Fibroblast of skin of scalp (primary cell): ENCODE results near the gene TEAD1.

Source experiments
- DNase-seq: peaks from one replicate; pipeline ENCODE4 v3.0.0-alpha.2; 2013

TEAD1 gene

DNA sequence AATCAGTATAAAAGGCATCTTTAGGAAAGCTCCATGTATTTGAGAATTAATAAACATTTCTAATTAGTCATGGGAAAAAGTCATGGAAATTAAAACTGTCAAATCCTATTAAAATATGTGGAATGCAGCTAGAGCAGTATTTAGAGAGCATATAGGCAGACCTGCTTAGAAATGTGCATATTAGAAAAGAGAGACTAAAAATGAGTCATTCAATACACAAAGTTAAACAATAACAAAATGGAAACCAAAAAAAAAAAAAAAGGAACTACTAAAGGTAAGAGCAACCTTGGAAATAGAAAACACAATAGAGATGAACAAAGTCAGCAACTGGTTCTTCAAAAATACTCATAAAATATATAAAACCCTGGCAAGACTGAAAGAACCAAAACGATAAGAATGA lies 275.2 kb downstream of the TEAD1 start:
- no peak for DNase-seq

DNA sequence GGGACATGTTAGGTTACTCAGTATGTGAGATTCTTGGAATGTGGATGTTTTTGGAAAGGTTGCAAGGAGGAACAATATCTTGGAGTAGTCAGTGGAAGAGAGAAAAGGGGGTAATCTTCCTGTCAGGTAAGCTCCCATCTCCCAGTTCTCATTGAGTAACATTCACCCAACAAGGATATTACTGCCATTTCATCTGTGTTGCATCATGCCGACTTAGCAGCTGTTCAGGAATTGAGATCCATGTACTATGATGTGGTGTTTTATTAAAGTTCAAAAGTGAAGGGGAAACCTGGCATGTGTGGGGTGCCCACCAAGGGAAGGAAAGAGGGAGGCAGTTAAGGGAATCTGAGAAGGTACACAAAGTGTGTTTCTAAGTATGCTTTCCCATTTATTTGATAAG lies 276.4 kb downstream of the TEAD1 start:
- peak; percentile 59 for DNase-seq

DNA sequence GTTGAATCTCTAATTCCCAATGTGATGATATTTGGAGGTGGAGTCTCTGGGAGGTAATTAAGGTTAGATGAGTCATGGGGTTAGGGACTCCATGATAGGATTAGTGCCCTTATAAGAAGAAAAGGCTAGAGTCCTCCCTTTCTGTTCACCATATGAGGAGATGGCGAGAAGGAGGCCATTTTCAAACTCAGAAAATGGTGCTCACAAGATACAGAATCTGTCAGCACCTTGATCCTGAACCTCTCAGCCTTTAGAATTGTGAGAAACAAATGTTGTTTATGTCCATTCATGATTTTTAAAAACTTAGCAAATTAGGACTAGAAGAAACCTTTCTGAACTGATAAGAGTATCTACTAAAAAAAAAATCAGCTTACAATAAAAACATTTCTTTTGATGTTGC lies 277.2 kb downstream of the TEAD1 start:
- DNase-seq: no peak

DNA sequence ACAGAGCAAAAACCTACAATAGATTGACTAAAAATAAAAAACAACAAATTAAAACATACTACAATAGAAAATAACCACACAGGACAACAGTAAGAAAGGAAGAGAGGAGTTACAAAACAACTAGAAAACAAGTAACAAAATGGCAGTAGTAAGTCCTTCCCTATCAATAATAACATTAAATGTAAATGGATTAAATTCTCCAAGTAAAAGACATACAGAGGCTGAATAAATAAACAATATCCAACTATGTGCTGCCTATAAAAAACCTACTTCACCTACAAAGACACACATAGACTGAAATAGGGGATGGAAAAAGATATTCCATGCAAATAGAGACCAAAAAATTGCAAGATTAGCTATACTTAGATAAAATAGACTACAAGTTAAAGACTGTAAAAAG lies 277.9 kb downstream of the TEAD1 start:
- no peak for DNase-seq

DNA sequence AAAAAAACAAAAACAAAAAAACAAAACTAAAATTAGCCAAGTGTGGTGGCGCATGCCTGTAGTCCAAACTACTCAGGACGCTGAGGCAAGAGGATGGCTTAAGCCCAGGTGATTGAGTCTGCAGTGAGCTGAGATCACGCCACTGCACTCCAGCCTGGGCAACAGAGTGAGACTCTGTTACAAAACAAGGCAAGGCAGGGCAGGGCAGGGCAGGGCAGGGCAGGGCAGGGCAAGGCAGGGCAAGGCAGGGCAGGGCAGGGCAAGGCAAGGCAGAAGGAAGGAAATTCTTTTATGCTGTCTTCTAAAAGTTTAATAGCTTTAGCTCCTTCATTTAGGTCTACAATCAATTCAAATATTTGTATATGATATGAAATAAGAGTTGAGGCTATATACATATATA lies 284.8 kb downstream of the TEAD1 start:
- DNase-seq: no peak

DNA sequence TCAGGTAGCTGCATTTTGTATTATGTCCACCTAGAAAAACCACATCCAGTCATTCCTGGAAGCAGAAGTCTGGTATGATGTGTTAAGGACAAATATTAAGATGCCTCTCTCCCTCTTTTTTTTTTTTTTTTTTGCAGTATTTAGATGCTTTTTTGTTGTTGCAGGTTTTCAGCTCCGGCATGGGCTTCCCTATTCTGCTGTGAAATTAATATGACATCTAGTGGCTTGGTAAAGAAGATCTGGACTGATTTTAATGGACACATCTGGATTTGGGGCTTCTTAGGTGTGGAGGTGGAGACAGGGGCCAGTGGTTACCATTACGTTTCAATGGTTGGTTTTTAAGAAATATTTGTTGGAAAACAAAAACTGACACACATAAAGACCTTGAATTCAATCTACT lies 287.4 kb downstream of the TEAD1 start:
- DNase-seq: peak; percentile 38

DNA sequence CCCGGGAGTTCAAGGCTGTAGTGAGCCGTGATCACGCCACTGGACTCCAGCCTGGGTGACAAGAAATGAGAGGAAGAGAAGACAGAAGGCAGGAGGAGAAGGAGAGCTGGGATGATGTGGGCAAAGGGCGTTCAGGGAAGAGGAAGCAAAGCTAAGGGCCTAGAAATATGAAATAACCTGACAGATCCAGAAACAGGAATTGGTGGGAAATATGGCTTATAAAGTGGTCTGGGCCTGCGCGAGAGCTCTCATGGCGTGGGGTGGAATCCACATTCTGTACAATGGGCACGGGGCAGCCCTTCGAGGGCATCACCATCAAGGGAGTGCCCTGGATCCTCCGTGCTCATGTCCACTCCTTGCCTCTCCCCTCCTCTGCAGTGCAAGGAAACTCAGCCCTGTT lies 288.1 kb downstream of the TEAD1 start:
- no peak for DNase-seq

DNA sequence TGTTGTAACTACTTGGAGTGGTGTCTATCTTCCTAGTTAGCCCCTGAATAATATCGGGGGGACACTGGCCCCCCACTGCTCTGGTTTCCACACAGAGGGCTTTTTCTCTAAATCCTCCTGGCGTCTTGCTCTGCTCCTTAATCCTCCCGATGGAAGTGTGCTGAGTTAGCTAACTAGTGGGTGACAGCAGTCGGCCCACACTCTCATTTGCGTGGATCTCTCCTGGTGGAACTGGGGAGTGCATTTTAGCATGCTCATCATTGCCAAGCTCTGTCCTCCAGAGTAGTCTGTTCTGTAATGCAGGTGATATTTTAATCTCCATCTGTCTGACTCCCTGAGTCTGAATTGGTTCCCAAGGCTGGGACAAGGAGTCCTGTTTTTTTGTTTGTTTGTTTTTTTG lies 288.8 kb downstream of the TEAD1 start:
- no peak for DNase-seq

DNA sequence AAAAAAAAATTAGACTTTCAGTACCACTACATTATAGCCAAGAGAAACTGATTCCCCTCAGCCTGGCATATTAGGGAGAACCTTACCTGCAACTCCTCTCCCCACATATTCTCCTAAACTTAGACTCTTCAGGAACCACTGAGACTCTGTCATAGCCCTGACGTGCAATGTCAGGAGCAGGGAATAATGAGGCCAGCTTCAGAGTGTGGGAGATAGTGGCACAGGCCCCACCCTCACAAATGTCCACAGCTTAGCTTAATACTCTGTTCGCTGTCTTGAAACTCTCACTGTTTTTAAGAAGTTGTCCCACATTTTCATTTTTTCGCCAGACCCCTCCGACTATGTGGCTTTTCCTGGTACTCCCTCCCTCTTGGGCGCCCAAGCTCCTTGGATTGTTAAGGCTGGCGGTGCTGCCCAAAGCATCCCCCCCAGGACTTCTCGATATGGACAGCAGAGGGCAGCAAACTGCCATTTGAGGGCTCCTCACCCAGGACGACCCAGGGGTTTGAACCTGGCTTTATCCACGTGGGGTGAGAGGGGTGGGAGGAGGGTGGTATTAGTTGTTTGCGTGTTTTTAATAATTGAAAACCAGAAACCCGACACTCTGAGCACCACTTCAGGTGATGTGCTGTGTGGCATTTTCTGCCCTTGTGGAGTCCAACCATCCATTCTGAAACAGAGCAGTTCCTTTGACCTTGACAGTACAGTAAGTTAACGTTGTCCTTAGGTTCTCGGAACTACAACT lies 289.7 kb downstream of the TEAD1 start:
- peak; percentile 70 for DNase-seq

DNA sequence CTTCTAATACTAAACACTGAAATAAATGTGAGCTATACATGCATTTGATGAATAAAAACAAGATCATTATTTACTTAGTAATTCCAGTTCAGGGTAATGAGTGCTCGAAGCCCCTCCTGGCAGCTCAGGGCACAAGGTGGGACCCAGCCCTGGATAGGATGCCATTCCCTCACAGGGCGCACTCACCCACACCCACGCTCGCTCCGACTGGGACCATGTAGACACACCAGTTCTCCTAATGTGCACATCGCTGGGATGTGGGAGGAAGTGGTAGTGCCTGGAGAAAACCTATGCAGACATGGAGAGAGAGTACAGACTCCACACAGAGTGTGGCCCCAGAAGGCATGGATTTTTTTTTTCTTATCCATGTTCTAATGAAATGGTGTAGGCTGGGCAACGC lies 290.4 kb downstream of the TEAD1 start:
- DNase-seq: no peak

DNA sequence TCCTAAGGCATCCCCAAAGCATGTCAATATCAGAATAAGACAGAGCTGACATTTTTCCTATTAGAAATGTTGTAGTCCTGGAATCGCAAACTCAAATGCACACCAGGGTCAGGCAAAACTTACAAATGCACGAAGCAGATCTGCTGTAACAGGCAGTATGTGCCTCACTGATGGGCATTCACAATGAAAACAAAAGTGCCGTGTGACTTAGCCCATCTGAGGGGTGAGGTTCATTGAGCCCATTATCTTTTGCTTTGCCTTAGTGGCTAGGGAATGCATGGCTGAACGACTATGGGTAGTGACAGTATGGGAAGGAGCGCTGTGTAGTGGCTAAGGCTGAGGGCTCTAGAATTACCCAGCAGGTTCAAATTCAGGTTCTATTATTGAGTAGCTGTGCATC lies 291.8 kb downstream of the TEAD1 start:
- DNase-seq: no peak

DNA sequence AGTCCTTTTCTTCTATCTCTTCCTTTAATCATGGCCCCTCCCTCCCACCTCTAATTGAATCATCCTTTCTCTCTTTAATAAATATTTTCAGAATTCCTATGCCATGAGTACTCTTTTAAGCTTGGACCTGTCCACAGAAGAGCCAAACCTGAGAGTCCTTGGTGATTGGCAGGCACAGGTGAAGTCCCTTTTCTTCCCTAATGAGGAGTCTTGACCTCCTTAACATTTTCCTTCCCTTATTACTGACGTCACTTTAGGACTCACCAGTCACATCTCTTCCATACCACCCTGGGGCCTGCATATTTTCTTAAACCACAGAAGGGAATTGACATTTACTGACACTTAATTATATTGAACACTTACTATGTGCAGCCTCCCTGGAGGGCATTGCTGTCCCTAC lies 293.9 kb downstream of the TEAD1 start:
- no peak for DNase-seq

DNA sequence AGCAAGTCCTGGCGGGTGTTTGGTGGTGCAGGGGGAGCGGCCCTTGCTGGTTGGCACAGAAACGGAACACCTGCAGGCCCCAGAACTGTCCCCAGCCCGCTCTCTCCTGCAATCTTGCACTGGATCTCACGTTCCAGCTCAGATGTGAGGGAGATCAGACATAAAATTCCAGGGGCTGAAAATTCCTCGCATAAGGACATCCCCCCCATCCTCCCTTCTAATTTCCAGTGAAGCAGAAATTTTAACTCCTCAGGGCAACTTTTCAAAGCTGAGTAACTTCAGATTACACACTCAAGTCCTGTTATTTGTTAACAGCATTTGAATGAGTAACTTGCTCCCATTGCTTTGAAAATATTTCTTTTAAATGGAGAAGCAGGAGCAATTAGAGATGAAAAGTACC lies 294.6 kb downstream of the TEAD1 start:
- no peak for DNase-seq

DNA sequence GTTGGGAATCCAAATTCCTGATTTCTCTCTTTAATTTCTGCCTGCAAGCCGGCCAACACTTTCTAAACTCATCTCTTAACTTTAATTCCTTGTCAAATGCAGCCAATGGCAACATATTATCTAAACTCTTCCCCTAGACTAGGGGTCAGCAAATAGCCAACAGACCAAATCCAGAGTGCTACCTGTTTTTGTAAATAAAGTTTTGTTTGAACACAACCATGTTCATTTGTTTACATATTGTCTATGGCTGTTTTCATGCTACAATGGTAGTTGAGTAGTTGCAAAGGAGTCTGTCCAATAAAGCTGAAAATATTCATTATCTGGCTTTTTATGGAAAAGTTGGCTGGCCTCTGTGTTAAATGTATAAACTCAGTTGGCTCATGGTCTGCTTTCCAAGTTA lies 297.7 kb downstream of the TEAD1 start:
- DNase-seq: no peak

DNA sequence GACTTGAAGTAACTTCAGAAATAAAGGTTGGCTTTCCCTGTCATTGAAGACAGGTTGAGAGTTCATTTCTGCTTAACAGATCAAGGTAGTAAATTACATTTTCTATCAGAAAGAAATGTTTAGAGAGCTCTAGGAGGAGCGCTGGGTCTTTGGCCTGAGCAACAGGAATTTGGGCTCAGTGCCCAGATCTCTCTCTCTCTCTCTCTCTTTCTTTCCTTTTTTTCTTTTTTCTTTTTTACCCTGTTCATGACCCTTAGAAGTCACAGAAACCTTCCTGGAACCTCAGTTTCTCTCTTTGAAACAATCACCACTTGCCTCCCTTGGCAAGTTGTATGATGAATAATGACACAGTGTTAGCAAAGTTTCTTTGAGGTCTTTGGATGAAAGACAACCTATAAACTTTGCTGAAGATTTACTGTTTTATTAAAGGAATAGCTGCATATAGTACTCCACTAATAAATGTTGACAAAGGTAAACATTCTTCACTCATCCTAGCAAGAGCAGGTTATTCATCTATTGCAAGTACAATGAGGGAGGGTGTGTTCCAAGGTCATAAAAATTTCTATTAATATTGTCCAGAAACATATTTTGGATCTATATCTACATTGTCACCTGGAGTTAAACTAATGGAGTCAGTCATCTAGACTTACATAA lies 299.4 kb downstream of the TEAD1 start:
- no peak for DNase-seq

DNA sequence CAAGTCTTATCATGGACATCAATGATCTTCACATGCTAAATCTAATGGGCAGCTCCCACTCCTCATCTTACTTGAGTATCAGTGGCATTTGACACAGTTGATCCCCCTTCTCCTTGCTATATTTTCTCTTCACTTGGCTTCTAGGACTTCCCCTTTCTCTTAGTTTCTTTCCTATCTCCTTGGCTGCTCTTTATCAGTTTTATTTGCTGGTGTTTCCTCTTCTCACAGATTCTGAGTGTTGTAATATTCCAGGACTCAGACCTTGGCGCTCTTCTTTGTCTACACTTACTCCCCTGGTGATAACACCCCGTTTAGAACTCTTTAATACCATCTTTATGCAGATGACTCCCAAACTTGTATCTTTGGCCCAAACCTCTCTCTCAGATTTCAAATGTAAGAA lies 301.0 kb downstream of the TEAD1 start:
- DNase-seq: no peak

DNA sequence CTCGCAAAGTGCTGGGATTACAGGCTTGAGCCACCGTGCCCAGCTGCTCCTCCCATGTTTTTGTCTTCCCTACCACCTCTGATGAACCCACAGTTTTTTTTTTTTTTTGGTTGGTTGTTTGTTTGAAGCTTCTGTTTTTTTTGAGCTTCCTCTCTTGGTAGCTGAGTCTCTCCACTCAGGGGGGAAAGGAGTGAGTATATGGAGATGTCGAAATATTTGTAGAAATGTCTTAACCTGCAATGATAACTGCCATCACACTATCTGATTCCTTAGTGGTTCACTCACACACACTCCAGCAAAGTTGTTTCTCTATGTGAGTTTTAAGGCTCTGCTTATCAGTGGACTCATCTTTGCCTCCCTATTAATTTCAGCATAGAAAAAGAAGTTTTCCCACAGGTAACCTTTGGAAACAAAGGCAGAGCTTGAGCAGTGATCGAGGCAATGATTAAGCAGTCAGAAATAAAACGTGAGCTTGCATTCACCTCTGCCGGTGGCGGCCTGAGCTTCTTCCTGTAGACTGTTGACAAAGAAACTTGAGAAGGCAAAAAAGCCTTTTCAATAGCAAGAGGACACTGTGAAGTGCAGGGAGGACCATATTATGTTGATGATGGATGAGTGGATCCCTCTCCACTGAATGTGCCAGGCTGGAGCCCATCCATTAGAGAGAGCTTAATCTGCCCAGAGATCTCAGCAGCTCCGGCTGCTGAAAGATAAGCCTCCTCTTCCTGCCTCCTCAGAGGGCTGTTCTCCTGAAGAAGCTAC lies 305.9 kb downstream of the TEAD1 start:
- DNase-seq: no peak

DNA sequence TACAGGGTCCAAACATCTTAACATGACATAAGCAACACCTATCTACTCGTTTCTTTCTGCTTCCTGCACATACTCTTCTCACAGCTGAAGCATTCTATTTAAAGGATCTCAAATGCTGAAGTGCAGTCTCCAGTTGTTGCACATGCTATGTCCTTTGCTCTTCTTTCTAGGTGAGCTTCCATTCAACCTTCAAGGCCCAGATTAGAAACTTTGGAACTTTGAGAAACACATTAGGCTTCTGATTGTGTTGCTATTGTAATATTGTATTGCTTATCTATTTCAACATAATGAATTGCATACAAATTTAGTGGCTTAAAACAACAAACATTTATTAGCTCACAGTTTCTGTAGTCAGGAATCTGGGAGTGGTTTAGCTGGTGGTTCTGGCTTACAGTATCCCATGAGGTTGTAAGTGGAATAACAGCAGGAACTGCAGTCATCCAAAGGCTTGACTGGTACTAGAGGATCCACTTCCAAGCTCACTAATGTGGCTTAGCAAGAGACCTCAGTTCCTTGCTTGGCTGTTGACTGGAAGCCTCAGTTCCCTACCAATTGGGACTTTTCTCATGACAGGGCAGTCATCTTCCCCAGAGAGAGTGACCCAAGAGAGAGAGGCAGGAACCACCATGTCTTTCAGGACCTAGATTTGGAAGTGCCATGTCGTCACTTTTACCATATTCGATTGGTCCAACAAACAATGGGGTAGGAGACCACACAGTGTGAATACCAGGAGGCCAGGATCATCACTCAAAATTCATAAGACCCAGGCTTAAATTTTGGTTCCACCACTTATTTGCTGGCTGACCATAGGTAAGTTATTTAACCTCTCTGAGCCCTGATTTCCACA lies 307.7 kb downstream of the TEAD1 start:
- DNase-seq: peak; percentile 6

DNA sequence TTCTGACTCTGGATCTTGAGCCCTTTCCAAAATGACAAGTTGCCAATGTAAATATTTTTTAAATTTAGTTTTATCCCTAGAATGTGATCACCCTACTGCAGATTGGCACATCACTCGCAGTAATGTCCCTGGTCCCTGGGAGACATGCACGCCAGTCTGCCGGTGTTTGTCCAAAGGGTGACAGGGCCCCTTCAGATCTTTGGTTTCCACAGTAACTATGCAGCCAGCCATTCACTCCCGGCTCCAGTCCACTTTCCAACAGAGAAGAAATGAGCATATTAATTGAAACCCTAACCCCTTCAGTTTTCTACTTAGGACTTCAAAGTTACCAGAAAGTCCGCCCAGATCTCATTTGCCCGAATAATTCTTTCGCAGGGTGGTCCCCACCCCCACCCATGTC lies 309.1 kb downstream of the TEAD1 start:
- no peak for DNase-seq

DNA sequence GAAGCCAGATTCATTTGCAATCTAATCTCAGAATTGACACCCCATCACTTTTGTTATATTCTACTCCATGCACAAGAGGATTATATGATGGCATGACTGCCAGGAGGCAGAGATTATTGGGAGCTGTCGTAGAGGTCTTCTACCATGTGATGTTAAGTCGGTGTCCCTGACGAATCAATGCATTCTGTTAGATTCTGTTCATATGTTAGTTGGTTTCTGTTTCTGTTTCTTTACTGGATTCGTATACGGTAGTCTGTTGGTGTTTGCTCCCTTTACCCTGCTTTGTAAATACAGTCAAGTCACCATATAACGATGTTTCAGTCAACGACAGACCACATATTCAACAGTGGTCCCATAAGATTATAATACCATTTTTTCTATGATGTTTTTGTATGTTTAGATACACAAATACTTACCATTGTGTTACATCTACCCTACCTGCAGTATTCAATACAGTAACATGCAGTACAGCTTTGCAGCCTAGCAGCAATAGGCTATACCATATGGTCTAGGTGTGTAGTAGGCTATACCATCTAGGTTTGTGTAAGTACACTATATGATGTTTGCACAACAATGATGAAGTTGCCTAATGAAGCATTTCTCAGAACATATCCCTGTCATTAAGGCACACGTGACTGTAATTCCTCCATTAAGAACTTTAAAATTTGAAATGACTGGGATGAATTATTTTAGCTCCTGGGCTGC lies 312.1 kb downstream of the TEAD1 start:
- no peak for DNase-seq

DNA sequence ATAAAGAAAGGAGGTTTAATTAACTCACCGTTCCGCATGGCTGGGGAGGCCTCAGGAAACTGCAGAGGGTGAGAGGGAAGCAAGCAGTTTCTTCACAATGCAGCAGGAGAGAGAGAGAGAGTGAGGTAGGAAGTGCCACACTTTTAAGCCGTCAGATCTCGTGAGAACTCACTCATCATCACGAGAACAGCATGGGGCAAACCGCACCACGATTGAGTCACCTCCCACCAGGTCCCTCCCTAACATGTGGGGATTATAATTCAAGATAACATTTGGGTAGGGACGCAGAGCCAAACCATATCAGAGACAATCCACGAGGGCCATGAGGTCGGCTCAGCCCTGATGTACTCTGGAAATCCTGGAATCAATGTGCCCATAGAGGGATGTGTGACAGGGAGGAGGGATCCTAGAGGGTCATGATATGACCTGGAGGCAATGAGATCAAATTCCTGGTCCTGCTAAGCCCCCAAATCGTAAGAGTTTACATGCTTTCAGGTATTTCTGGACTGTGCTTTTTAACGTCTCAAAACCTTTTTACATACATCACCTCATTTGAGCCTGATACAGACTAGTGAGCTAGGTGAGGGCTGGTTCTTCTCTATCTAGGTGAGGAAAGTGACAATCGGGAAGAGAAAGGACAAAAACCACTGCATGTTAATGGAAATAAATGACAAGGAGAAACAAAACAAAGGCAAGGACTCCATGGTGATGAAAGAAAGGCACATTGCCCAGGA lies 315.4 kb downstream of the TEAD1 start:
- DNase-seq: no peak

DNA sequence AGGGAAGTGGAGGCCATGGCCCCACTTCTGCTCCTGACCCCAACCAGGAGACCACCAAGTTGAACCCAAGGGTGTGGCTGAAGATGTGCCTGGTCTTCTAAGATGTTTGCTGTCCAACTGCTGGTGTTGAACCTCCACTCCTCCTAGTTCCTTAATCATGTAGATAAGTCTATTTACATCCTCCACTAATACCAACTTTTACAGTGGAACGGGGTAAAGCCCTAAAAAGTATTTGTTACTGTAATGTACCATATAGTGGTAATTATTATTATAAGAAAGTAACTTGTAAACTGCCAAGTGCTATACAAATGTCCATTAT lies 315.9 kb downstream of the TEAD1 start:
- no peak for DNase-seq
